DOHH2 (cell line): ENCODE results near the gene DAD1.
A peak's percentile ranks its signal among the peaks of the same experiment; 100 is the strongest.
"Not testable (repeated sequence)": the region's sequence is repeated elsewhere in the genome, so short reads cannot be mapped to it uniquely, and the experiment has no call there.

Experiments
- H3F3A ChIP-seq: fragments of 200-600 bp; sonication (generic), shearing (Covaris generic); 2 replicates; pipeline ENCODE4 v1.6.0; 2016; ENCODE audit warnings: antibody characterized with exemption, mild to moderate bottlenecking; ENCODE audit not compliant: control insufficient read depth, insufficient read depth
- H3K27ac ChIP-seq: fragments of 200-600 bp; sonication (generic); 2 replicates; pipeline ENCODE4 v1.5.1; 2014; ENCODE audit warnings: low read depth, mild to moderate bottlenecking, low read length, moderate library complexity
- H3K27me3 ChIP-seq: fragments of 200-600 bp; sonication (generic); 2 replicates; pipeline ENCODE4 v1.6.1; 2014; ENCODE audit warnings: mild to moderate bottlenecking, low read length, mixed read lengths; ENCODE audit not compliant: control insufficient read depth
- H3K36me3 ChIP-seq: fragments of 200-600 bp; sonication (generic); 2 replicates; pipeline ENCODE4 v1.6.1; 2014; ENCODE audit warnings: mild to moderate bottlenecking, low read length, moderate library complexity, mixed read lengths; ENCODE audit not compliant: control insufficient read depth
- H3K4me1 ChIP-seq: fragments of 200-600 bp; sonication (generic); 2 replicates; pipeline ENCODE4 v1.6.1; 2014; ENCODE audit warnings: mild to moderate bottlenecking, low read length, mixed read lengths; ENCODE audit not compliant: control insufficient read depth
- H3K4me2 ChIP-seq: fragments of 200-600 bp; sonication (generic); 2 replicates; pipeline ENCODE4 v1.6.0; 2014; ENCODE audit warnings: mild to moderate bottlenecking, low read length, moderate library complexity
- H3K4me3 ChIP-seq: fragments of 200-600 bp; sonication (generic); 2 replicates; pipeline ENCODE4 v1.5.1; 2014; ENCODE audit warnings: mild to moderate bottlenecking, low read length, mixed read lengths
- H3K79me2 ChIP-seq: fragments of 200-600 bp; sonication (generic); 2 replicates; pipeline ENCODE4 v1.6.1; 2014; ENCODE audit warnings: mild to moderate bottlenecking, low read length, mixed read lengths; ENCODE audit not compliant: control insufficient read depth
- H3K9me2 ChIP-seq: fragments of 200-600 bp; sonication (generic); replicated peaks from 2 replicates; pipeline ENCODE4 v1.6.1; 2014; ENCODE audit warnings: mild to moderate bottlenecking, low read length, mixed read lengths; ENCODE audit not compliant: control insufficient read depth
- H3K9me3 ChIP-seq: fragments of 200-600 bp; sonication (generic); 2 replicates; pipeline ENCODE4 v1.6.1; 2014; ENCODE audit warnings: antibody characterized with exemption, low read length, mixed read lengths; ENCODE audit not compliant: control insufficient read depth, insufficient read depth
- H4K20me1 ChIP-seq: fragments of 200-600 bp; sonication (generic); 2 replicates; pipeline ENCODE4 v1.6.0; 2014; ENCODE audit warnings: low read depth, mild to moderate bottlenecking, antibody characterized with exemption, low read length, moderate library complexity; ENCODE audit not compliant: control insufficient read depth, insufficient read depth
- CTCF ChIP-seq: fragments of 200-600 bp; sonication (generic); IDR thresholded peaks from one replicate; pipeline ENCODE4 v1.5.1; 2014; ENCODE audit warnings: antibody characterized with exemption, mild to moderate bottlenecking, low read depth, low read length; ENCODE audit not compliant: poor library complexity, severe bottlenecking
- EZH2phosphoT487 ChIP-seq: fragments of 200-600 bp; sonication (generic); IDR thresholded peaks from 2 replicates; pipeline ENCODE4 v1.6.1; 2017; ENCODE audit warnings: borderline replicate concordance, mild to moderate bottlenecking, antibody characterized with exemption, low read length, moderate library complexity, mixed read lengths

Gene DAD1

GRCh38 chr14:22588526-22589095 is 413 bp downstream of the DAD1 start:
- peaks cover 3% of the 10 kb centered on the region; the same call in 1 of the 2 replicates for H3K27me3 ChIP-seq
- no peaks in the 10 kb centered on the region for H3K9me2 ChIP-seq
- no peaks in the 10 kb centered on the region for H3F3A ChIP-seq
- no peaks in the 10 kb centered on the region for H4K20me1 ChIP-seq
- peak overlapping the region; percentile 79 for H3K4me3 ChIP-seq
- peaks cover 54% of the 10 kb centered on the region for H3K4me1 ChIP-seq
- TF ChIP-seq EZH2phosphoT487 (no peak), CTCF (no peak)
- peaks cover 17% of the 10 kb centered on the region for H3K36me3 ChIP-seq
- H3K4me2 ChIP-seq: peak overlapping the region; percentile 89
- no peaks in the 10 kb centered on the region for H3K9me3 ChIP-seq
- peak overlapping the region; percentile 40 for H3K27ac ChIP-seq
- H3K79me2 ChIP-seq: peaks cover 52% of the 10 kb centered on the region

- Histone ChIP-seq H3K79me2 (peaks cover 60% of the 10 kb centered on the region), H3K4me1 (peaks cover 59% of the 10 kb centered on the region), H3K36me3 (peaks cover 18% of the 10 kb centered on the region), H3K4me2 (peak overlapping the region; percentile 89), H3K4me3 (peak overlapping the region; percentile 79)
- H3K27me3 ChIP-seq, H3K27ac ChIP-seq, H3K9me3 ChIP-seq, H3K9me2 ChIP-seq, H3F3A ChIP-seq, H4K20me1 ChIP-seq: not testable (repeated sequence)
These were observed 1.2 kb downstream of the DAD1 start for GRCh38 chr14:22587677-22588422.

DNA sequence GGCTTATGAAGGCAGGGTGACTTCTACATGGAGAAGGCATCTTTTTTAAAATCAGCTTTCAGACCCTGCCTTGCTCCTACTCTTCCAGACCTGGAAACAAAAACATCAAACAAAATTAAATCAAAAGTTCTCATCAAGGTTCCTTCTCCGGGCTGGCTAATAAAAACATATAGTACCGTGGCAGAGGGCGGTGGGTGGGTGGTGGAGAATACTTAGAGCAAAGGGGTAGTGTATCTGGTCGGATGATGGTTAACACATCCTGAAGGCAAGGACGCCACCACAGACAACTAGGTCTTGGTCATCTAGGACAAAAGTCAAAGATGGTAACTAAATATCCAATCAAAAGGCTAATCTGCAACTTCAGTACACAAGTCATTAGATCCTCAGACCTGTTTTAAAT is 1.8 kb downstream of the DAD1 start:
- Histone ChIP-seq H3K9me3 (no peaks in the 10 kb centered on the region), H3K4me3 (peak overlapping the region; percentile 79; the same call in 1 of the 2 replicates), H3K36me3 (peaks cover 18% of the 10 kb centered on the region), H3K27ac (no peak overlapping the region), H4K20me1 (no peaks in the 10 kb centered on the region), H3K79me2 (peaks cover 65% of the 10 kb centered on the region), H3K9me2 (no peaks in the 10 kb centered on the region), H3K27me3 (no peaks in the 10 kb centered on the region), H3F3A (no peaks in the 10 kb centered on the region), H3K4me1 (peaks cover 59% of the 10 kb centered on the region), H3K4me2 (peak overlapping the region; percentile 89; the same call in 1 of the 2 replicates)
- no peak for TF ChIP-seq CTCF
- no peak for TF ChIP-seq EZH2phosphoT487

- peaks cover 91% of the 10 kb centered on the region for H3K79me2 ChIP-seq
These were observed 5.0 kb downstream of the DAD1 start for GRCh38 chr14:22583994-22584393.

More at GRCh38 chr14:22583994-22584393, 5.0 kb downstream of the DAD1 start:
- peaks cover 42% of the 10 kb centered on the region for H3K4me1 ChIP-seq
- peak overlapping the region; percentile 31 for H3K4me2 ChIP-seq
- no peaks in the 10 kb centered on the region for H3K9me2 ChIP-seq
- peak overlapping the region; percentile 0; the same call in 1 of the 2 replicates for H3K4me3 ChIP-seq
- no peaks in the 10 kb centered on the region for H3K27me3 ChIP-seq
- no peaks in the 10 kb centered on the region for H4K20me1 ChIP-seq
- H3K27ac ChIP-seq: no peak overlapping the region
- no peaks in the 10 kb centered on the region for H3K9me3 ChIP-seq
- H3K36me3 ChIP-seq: peaks cover 23% of the 10 kb centered on the region
- no peaks in the 10 kb centered on the region for H3F3A ChIP-seq
- TF ChIP-seq CTCF (no peak), EZH2phosphoT487 (no peak)
